Measurements from ENCODE around the gene DNAH6.

- TF ChIP-seq, protein P1, sequence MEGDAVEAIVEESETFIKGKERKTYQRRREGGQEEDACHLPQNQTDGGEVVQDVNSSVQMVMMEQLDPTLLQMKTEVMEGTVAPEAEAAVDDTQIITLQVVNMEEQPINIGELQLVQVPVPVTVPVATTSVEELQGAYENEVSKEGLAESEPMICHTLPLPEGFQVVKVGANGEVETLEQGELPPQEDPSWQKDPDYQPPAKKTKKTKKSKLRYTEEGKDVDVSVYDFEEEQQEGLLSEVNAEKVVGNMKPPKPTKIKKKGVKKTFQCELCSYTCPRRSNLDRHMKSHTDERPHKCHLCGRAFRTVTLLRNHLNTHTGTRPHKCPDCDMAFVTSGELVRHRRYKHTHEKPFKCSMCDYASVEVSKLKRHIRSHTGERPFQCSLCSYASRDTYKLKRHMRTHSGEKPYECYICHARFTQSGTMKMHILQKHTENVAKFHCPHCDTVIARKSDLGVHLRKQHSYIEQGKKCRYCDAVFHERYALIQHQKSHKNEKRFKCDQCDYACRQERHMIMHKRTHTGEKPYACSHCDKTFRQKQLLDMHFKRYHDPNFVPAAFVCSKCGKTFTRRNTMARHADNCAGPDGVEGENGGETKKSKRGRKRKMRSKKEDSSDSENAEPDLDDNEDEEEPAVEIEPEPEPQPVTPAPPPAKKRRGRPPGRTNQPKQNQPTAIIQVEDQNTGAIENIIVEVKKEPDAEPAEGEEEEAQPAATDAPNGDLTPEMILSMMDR (IDR thresholded peaks at IDR 0.05), result no peak
- TF ChIP-seq POLR2AphosphoS5 (IDR thresholded peaks at IDR 0.05), result no peak
These were observed 306.9 kb downstream of the DNAH6 start for GRCh38 chr2:84823229-84823628.
